NCI-H187 treated with DMSO at 0.1 percent for 48 hours (cell line): ENCODE data around the gene PRKCE.
A peak's percentile ranks its signal among the peaks of the same experiment; 100 is the strongest.

Experiments used
- DNase-seq: peaks from one replicate; lab custom pipeline; 2025; lab: John Stamatoyannopoulos, UW

Gene PRKCE

DNA sequence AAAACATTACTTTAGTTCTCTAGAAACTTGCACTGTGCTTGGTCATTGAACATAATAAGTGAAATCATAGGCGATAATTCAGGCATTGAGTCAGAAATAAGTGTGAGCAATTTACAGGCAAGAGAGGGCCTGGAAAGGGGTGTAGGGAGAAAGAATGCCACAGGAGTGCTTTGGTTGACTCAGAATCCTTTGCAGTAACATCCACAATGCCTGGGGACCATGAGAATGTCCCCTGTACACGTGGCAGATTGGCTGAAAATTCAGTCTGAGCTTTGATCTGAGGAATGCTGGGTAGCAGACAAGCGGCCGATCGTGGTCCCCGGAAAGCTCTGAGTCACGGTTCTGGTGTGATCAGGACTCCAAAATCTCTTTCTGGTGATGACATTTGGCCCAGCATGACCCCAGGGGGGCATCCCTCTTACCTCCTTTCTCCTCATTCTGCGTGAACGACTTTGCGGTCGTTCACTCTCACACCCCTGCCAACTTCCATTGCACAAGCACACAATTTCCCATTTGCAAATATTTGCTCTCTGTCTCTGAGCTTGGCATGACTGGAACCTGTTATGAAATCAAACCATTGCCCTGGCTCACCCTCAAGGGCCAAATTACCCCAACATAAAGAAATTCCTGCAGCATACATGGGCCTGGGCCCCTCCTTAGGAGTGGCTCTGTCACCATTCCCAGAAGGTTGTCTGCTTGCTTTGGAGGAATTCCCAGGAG, 340.7 kb downstream of the PRKCE start:
- no peak for DNase-seq

DNA sequence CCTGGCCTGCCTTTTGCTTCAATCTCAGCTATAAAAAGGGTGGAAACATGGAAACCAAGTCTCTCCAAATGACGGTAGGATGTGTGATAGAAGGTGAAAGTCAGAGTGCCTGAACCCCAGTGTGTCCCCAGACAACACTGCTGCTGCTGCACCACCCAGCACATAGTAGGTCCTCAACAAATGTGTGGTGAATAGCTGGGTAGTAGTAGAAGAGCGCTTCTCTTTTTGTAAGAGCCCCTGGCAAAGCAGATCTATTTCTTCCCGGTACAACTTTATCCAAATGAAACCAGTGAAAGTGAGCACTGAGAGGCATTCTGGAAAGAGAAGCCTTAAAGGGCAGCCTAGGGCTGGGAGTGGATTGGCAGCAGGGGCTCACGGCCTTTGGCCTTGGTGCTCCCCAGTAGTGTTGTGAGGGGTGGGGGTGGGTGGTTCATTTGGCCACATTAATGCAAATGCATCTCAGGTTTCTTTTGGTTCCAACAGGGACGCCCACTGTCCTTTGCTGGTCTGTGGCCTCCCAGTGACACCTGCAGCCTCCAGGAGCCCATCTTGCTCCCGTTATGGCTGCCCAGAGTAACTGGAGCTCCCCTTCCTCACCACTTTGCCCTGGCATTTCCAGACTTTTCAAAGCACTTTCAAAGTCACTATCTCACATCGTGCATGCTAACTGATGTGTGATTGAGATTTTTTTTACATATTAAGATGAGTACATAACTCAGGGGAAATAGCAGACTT, 341.4 kb downstream of the PRKCE start:
- DNase-seq, result no peak

DNA sequence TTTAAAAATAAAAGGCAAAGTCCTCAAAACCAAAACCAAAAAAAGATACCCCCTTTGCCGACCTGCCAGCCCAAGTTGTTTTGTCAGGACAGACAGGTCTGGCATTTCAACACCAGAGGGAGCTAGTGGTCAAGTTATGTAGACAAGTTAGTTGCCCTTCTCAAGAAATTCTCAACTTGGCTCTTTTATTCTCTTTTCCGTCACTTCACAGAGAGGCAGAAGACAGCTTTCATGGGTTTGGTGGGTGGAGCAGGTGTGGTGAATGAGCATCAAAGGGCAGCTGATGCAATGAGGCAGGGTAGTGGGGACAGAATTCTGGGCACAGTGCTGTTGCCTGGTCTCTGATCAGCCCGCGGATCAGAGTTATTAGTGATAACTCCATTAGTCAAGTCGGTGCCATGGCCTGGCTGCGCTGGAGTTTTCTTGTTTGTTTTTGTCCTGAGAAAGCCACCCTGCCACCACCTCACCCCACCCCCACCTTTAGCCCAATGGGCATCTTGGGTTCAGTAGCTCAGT, 342.1 kb downstream of the PRKCE start:
- DNase-seq, result peak; percentile 18

DNA sequence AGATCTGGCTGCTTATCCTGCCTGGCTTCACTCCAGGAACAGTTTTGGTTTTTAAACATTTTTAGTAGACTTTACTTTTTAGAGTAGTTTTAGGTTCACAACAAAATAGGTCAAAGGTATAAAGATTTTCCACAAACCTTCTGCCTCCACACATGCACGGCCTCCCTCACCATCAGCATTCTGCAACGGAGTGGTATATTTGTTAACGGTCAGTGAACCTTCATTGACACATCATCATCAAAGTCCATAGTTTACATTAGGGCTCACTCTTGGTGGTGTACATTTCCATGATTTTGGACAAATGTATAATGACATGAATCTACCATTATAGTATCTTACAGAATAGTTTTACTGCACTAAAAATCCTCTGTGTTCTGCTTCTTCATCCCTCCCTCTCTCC, 342.6 kb downstream of the PRKCE start:
- no peak for DNase-seq

DNA sequence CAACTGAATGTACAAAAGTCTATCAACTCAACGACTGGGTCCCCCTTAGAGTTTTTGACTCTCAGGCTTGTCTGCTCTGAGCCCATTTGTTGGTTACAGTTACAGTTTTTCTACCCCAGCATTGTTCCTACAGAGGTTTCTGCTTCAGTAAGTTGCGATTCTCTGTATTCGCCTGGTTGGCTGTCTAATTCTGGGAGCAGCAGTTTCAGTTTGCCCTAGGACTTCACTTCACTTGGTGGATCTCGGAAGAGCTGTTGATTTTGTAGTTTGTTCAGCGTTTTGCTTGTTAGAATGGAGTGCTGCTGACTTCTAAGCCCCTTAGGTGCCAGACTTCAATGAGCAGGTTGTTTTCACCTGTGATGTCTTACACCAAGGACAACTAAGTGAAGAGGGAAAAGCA, 349.2 kb downstream of the PRKCE start:
- DNase-seq, result no peak

DNA sequence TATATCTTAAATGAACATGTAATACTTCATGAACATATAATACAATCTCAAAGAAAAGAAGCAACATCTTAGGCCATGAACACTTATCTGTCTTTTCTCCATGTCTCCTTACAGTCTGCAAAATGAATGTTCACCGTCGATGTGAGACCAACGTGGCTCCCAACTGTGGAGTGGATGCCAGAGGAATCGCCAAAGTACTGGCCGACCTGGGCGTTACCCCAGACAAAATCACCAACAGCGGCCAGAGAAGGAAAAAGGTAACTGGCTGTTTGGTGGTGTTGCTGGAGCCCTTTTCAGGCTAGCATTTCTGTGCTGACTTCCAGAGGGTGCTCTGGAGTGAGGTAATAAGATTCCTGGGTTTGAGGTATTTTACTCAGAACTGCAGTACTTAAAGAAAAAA, 349.8 kb downstream of the PRKCE start:
- DNase-seq, result no peak

DNA sequence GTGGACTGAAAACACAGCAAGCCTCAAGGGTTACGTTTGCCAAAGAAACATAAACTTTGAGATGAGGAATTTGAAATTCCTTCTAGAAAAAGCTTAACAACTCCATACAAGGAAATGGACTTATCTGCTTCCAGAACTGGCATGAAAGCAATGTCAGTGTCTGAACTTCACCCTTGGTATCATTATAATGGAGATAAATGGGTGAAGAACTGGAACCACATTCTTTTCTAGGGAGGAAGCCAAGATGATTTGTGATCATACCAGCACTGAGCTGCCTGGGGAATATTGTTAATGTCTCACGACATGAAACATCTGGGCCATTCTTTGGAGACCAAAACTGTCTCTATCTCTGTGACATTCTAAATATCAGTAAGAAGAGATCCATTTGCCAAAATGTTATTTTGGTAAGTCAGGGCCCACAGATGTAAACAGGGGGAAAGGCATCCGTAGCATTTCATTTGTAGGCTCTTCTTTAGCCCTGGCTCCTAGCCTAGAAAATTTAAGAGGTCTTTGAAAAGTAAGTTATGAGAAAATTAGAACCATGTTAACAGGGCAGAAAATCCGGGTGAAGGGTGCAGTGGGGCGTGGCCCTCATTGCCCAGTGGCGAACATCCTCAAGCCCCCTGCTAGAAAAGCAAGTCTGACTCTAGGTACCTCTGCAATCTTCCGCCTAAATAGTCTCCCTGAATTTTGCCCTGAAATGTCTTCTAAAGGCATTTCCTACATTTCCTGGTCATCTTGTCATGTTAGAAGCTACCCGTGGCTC, 350.4 kb downstream of the PRKCE start:
- DNase-seq, result no peak

DNA sequence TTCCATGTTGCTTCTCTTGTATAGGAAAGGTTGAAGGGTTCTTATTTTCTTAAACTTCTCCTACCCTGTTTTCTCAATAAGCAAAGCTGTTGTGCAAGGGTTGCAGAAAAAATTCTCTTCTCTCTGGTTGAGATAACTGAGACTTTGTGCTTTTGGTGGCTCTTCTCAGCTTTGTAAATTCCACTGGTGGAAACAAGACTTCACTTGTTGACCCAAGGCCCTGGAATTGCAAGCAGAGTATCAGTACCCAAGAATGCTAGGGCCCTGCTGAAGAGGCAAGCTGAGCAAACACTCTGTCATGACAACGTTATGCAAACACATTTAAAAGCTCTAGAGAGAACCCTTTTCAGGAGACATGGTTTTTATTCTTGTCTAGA, 351.0 kb downstream of the PRKCE start:
- peak; percentile 25 for DNase-seq

DNA sequence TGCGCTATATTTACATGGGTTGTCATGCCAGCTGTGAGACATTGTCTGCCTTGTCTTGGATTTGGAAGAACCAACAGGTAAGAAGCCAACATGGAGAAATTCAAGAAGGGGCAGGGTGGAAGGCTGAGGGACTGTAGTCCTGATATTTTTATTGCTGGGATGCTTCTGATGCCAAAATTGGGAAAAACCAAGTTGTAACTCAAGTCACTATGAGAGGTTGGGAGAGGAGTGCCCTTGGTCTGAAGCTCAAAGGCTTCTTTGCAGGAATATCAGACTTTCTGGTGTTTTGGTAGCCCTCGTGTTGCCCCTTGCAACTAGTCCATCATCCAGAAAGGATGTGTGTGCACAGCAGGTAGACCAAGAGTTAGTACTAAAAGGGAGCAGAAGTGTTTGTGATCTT, 351.5 kb downstream of the PRKCE start:
- DNase-seq, result no peak

DNA sequence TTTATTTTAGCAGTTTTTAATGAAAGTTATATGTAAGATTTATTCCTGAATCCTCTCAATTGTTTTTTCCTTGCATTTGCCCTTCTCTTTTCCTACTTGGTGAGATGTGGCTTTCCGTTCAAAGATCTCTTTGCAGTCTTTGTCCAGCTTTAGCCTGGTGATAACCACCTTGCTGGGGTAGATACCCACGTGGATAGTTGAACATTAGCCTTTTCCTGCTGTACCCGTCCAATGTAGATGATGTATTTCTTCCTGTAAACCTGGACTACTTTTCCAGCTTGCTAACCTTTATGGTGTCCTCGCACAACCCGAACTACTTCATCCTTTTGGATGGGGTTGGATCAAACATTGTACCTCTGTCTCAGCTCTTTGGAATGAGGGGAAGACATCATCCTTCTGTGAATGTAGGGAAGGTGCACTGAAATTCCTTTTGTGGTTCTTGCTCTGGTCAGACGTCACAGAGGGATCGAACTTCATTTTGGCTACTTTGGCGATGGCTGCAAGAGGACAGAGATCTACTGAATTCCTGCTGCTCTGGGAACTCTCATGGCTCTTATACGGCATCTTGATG, 352.5 kb downstream of the PRKCE start:
- DNase-seq, result no peak

DNA sequence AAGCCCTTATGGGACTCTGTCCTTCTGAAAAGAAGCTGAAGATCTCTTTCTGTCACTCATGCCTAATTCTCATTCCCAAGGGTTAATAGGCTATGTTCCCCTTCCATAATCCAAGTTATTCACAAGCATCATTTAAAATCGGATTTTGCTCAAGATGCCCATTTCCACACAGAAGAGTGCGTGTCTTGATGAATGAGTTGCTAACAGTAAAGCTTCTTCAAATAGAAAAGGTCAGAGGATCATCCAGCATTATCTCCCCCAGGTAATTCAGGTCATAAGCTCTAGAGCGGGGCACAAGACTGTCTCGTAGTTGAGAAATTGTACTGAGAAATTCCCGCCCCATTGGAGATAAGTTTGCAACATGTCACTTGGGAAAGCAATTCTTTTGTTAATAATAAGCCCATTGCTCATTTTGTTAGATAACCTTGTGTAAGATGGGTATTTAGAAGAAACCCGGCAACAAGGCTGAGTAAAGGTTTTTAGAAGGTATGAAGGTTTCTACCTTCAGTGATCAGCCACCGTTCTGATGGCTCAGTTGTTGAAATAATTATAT, 355.1 kb downstream of the PRKCE start:
- DNase-seq, result no peak

DNA sequence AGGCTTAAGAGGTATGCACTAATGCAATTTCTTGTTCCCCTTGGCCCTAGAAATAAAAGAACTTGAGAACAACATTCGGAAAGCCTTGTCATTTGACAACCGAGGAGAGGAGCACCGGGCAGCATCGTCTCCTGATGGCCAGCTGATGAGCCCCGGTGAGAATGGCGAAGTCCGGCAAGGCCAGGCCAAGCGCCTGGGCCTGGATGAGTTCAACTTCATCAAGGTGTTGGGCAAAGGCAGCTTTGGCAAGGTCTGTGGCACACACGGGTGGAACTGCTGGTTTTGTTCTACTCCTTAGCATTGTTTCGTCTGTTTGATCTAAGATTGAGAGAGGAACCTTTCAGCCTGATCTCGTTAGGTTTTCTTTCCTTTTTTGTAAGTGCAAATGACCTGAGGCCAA, 355.9 kb downstream of the PRKCE start:
- no peak for DNase-seq

DNA sequence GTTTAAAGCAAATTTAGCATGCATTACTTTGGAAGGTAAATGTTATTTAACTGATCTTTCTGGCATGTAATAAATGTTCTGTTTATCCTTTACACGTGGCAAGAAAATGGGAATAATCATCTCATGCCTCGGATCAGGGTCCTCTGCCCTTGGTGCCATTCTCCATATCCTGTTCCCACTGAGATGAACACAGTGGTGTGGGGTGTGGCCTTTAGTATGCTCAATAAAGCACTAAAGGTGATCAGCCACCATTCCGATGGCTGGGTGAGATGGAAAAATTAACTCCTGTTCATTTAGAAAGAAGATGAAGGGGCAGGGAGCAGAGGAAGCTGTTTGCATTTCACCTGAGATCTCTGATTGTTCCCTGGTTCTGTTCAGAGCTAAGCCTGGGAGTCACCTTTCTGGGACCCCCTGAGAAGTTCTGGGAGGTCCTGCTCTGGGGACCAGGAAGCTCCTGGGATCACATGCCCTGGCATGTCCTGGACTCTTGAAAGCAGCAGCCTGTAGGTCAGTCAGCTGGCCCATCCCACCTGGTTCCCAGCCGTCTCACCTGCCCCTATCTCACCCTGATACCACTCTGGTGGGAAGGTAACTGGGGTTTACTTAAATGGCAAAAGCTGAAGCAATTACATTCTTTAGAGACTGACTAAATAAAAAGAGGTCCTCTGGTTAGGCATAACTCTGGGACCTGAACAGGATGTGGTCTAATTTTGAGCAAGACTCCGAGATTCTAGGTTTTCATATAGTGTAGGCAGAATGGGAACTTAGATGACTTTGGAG, 356.8 kb downstream of the PRKCE start:
- DNase-seq, result no peak

DNA sequence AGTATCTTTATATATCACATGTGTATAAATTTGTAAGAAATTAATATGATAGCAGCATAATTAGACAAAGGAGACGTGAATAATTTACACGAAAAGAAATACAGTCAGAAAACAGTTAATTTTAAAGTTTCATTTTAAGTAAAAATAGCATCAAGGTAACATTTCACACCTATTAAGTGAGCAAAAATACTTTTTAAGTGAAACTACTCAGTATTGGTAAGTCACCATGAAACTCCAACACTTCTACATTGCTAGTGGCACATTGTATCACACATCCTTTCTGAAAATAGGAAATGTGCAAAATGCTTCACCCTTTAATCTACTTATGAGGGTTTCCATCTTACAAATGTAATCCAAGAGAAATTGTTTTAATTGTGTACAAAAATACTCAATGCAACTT, 357.8 kb downstream of the PRKCE start:
- DNase-seq, result no peak

DNA sequence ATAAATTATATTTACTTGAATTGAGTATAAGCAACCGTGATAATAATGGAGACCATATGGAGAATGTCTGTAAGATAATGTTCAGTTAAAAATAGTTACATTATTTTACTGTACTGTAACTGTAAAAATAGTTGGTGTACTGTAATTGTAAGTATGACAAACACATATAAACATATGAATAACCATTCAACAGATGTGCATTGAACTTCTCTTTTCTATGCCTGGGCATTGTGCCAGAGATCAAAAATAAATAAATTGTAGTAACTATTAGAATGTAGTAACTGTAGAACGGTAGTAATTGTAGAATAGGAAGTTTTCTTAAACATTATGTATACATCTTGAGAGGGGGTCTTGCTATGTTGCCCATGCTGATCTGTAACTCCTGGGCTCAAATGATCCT, 358.3 kb downstream of the PRKCE start:
- DNase-seq, result no peak

DNA sequence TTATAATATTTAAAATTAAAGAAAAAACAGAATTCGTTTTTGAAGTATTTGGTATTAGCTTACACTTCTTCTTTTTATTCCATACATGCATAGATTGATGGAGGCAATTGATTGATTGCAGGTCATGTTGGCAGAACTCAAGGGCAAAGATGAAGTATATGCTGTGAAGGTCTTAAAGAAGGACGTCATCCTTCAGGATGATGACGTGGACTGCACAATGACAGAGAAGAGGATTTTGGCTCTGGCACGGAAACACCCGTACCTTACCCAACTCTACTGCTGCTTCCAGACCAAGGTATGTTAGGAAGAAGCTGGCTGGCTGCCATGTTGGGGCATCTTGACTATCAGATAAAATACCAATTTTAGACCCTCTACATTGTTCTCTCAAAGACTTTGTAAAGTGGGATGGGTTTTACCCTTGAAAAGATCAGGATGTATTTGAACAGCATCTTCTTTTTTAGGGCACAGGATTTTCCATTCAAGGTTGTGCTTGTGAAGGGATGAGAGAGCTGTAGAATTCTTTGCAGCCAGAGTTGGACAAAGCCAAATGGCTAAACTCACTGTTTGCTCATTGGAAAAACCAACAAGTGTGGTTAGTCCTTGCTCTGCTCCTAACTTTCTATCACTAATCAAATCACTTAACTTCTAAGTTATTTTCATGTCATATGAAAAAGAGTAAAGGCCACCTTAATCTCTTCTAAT, 358.9 kb downstream of the PRKCE start:
- DNase-seq, result no peak

DNA sequence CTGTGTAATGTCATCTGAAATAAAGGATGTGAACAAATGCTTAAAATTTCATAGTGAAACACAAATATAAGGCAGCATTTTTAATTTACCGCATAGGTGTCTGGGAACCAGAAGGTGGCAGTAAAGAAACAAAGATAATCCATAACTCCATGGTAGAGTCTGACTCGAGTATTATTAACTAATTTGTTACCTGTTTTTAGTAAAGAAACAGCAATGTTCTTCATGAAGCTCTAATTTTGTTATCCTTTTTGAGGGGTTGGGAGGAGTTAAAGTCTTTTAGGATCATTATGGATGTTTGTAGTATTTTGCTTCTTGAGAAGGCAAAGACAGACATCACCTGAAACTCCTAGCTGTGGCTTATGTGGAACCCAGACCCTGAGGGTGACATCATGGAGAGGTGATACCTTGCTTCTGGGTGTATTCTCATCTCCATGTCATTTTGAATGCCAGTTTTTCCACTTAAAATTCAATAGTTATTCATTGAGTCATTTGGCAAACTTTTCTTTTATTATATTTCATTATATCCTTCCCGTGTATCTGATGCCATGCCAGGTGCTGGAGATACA, 359.5 kb downstream of the PRKCE start:
- DNase-seq, result no peak

DNA sequence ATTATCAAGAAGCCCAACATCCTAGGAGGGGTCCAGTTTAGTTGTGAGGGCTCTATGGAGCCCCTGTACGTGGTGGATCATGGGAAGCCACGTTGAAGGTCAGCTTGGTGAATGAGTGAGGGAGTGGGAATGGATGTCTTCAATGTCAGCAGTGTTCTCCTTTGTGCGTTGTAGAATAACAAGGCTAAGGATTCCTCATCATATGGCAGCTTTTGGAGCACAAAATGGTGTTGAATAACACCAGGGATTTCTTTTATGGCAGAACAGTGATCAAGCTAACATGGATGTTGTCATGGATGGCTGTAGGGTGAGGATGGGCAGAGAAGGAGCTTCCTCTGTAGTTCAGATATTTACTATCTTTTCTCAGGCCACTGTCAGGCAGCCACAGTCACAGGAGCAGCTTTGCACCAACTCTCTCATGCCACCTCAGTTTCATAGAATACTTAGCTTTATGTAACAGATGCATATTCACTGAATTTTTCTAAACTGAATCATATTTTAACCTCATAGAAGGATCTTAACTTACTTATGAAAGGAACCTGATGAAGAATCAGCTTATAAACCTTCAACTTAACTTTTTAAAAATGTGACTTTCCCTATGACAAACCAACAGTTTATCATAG, 361.3 kb downstream of the PRKCE start:
- no peak for DNase-seq

DNA sequence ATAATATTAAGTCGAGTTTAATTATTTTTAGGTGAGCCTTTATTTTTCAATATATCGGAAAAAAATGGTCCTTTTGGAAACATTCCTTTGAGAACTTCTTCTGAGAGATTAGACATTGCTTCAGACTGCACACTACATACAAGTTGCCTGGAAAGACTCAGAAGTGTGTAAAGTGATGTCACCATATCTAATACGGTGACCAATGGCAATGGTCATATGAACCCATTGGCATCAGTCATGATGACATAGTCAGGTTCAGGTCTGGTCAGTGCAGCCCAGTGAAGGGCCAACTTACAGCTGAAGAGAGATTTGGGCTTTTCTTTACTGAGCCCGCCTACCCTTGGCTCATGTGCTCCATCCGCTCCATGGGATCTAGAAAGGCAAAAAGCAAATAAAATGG, 362.3 kb downstream of the PRKCE start:
- no peak for DNase-seq
